ENCODE results near the gene TP53I13.

TP53I13 gene

DNA sequence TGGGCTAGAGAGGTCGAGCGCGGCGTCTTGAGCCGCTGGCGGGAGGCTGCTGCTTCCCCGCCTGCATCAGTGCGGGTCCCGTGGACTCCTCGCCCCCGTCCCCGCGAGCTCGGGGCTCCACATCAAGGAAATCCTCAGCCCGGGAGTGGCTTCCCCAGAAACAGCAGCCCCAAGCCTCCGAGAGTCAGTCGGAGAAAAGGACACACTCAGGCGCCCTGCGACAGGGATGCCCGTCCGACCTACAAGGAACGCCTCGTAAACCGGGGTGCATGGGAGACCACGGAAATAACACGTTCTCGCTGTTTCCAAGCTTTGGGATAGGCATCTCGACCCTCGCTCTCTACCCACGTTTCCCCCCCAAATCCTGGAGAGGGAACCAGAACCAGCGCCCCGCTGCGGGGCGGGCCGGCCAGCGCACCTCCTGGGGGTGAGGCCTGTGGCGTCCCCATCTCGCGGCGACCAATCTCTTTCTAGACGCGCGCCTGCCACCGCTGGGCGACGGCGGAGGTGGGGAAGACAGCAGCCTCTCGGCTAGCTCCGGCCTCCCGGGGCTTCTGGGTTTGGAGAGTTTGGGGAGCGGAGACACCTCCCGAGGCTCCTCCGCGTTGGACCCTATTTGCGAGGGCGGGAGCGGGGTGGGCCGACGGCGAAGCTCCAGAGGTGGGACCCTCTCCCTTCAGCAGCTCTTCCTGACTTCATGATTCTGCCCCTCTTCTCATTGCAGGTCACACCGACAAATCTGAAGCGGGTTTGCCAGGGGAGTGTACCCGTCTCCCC lies 759 bp upstream of the TP53I13 start:
- peak; percentile 61 for DNase-seq

DNA sequence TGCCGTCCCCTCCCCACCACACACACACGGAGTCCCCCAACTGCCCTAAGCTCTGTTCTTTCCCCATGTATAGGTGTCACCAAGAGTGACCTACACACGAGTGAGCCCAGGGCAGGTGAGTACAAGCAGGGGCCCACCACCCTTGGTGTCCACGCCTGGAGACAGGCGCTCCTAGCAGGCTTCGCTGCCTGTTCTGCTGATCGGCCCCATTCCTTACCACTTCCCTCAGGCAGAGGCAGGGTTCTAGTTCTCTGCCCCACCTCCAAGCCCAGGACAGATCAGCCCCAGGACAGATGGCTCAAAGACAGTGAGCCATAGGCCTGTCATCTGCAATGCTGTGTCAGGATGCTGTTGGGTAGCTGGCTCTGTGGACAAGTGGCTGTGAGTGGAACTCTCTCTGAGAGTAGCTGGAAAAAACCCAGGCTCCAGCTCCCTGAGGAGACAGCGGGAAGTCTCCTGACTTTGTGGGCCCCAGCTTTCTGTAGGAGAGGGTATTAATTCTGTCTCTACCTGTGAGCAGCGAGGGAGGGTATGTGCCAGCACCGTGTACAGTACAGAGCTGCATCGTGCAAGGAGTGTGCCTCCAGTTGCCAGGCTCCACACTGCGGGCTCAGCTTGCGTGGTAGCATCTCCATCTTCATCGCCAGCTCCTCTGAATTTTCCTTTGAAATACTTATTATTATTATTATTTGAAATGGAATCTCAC lies 897 bp downstream of the TP53I13 start:
- DNase-seq, result no peak

DNA sequence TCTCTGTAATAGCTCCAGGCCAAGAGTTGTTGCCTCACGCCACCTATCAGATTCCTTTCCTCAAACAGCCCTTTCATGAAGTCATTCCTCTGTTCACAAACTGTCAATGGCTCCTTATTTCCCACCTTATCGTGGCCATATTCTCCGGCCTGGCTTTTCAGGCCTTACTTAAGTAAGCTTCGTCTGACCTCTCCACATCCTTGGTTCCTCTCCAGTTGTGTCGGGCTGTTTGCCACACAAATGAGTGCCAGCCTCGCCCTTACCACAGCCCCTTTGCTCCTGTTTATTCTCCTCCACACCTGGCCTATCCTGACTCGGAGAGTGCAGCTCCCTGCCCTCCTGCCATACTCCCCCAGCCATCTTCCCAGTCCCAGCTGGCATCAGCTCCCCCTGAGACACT lies 2.0 kb downstream of the TP53I13 start:
- no peak for DNase-seq

DNA sequence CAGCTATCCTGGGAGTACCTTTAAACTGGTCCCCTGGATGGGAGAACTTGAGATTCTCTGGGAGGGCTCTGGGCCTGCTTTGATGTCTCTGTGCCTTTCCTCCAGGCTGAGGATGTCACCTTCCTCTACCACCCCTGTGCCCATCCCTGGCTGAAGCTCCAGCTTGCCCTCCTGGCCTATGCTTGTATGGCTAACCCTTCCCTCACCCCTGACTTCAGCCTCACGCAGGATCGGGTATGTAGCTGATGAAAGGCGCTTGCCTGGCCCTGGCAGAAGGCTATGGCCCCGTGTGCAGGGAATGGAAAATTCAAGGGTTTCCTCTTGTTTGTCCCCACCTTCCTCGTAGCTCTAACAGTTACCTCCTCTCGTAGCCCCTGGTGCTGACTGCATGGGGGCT lies 3.0 kb downstream of the TP53I13 start:
- DNase-seq, result no peak

DNA sequence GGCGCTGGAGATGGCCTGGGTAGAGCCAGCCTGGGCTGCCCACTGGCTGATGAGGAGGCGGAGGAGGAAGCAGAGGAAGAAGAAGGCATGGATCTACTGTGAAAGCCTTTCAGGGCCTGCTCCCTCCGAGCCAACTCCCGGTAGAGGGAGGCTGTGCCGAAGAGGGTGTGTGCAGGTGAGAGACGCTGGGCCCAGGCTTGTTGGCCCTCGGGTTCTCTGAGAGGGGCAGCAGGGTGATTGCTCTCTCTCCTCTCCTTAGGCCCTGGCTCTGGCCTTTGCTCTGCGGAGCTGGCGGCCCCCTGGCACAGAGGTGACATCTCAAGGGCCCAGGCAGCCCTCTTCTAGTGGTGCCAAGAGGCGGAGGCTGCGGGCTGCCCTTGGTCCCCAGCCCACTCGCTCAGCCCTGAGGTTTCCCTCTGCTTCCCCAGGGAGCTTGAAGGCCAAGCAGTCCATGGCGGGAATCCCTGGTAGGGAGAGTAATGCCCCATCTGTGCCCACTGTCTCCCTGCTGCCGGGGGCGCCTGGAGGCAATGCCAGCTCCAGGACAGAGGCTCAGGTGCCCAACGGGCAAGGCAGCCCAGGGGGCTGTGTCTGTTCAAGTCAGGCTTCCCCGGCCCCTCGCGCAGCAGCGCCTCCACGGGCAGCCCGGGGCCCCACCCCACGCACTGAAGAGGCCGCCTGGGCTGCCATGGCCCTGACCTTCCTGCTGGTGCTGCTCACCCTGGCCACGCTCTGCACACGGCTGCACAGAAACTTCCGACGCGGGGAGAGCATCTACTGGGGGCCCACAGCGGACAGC lies 3.6 kb downstream of the TP53I13 start:
- no peak for DNase-seq

DNA sequence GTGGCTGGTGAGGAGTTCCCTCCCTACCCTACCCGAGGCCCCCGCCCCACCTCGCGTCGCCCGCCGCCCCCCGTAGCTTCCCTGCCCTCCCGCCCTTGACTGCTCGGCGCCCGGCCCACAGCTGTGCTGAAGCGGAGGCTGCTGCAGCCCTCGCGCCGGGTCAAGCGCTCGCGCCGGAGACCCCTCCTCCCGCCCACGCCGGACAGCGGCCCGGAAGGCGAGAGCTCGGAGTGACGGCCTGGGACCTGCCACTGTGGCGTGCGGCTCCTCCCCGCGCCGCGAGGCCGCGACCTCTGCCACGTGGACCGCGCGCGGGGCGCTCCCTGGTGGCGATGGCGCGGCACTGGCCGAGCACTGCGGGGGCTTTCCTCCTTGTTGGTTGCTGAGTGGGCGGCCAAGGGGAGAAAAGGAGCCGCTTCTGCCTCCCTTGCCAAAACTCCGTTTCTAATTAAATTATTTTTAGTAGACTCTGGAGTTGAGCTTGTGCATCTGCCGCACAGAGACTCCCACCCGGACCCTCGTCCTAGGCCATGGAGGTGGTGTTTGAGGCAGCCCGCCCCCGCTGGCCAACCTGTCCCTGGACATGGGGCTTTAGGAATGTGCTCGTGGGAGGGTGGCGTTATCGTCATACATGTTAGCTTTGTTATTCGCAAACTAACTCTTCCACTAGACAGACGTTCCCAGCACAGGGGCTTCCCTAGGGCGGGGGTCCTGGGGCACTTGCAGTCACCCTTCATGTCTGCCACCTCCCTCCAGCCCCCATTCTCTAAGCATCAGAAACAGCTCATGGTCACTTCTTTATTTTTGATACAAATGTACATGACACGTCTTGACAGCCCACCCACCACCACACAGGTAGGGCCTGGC lies 4.4 kb downstream of the TP53I13 start:
- no peak for DNase-seq

DNA sequence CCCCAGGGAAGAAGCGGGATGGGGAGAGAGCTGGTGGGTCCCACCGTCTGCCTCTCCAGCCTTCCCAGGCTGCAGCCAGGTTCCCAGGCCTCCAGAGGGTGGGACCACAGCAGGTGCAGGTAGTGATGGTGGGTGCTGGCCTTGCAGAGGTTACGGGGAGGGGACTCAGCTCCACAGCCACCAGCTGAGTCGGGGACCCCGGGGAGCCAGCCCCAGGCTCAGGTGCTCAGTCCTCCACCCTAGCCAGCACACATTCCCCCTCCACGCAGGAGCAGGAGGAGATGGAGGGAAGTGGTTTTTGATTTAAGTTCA lies 5.0 kb downstream of the TP53I13 start:
- DNase-seq, result no peak

DNA sequence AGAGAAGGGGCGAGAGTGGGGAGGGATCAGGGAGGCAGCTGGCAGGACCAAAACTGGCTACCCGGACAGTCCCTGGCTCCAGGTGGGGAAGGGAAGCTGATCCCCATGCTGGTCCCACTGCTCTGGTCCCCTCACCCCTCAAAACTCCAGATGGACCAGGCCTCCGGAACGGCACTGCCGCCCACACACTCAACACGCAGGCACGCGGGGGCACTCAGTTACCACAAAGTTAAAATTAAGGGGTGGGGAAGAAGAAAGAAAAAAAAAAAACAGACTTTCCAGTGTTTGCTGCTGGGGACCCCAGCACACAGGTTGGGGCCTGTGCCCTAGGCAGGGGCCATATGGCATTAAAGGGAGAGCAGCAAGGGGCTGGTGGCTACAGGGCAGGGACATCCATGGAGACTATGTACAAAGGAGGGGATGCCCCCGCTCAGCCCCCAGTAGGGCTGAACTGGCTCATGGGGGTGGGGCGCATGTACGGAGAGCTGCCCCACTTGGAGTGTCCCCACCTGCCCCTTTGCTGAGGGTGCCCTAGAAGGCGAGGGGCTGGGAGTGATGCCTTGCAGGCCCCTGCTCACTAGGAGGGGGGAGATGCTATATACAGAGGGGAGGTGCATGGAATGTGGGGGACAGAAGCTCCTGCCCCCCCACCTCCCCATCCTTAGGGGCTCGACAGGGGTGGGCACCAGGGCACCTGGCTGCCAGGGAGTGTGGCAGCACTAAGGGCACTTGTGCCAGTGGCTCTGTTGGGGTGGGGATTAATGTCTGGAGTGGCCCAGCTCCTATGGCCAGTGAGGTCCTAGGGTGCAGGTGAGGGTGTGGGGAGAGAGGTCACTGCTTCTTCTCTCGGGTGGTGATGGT lies 5.6 kb downstream of the TP53I13 start:
- DNase-seq, result no peak

DNA sequence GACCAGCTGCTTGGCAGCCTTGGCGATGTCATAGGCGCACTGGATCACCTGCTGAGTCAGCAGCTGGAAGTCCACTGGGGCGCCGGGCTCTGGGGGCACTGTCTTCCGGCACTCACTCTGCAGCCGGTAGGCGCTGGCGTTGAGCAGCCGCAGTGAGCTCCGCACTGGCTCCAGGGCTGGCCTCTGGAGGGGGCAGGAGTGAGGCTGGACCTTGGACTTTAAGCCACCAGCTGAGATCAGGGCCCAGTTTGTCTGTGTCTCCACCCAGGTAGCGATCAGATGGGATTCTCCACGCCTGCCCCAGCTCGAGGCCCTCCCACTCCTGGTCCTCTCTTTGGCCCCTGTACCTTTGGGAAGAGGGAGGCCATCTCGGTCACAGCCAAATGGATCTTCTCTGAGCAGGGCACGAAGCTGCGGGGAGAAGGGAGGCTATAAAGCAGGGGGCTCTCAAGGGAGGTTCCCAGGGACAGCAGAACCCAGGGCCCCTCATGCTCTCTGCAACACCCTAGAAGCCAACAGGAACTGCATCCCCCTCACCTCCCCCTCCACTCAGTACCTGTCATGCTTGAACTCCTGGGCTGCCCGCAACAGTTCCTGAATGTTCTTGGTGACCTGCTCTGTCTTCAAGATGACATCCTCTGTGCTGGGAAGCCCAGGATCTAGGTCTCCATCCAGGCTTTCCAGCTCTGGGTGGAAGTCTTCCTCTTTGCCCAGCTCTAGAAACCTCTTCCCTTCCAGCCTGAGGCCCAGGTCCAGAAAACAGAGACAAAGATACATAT lies 6.4 kb downstream of the TP53I13 start:
- DNase-seq, result no peak

DNA sequence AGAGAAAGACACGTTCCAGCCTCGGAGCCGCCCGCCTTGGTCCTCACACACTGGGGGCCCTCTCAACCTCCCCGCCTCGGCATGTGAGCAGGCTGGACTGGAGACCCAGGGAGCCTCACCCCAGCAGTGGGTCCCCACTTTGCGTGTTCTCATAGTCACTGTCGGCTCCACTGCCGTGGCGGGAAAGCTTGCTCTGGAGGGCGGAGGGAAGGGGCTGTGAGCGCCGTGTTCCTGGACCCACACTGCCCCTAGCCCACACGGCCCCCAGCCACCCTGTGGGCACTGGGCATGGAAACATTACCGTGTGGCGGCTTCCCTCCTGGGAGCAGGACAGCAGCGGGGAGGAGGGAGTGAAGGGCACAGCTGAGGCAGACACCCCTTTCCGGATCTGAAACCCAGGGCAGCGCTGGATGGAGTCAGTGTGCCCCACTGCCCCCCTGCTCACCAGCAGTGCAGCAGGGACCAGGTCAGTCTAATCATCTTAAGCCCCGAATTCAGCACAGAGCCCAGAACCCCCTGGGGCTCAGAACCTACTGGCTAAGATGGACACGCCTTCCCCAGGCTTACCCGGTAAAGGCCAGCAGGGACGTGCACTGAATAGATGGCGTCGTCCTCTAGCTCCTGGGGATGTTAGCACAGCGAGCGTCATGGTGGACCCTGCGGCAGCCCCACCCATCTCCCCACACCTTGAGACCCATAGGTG lies 7.2 kb downstream of the TP53I13 start:
- DNase-seq, result no peak

DNA sequence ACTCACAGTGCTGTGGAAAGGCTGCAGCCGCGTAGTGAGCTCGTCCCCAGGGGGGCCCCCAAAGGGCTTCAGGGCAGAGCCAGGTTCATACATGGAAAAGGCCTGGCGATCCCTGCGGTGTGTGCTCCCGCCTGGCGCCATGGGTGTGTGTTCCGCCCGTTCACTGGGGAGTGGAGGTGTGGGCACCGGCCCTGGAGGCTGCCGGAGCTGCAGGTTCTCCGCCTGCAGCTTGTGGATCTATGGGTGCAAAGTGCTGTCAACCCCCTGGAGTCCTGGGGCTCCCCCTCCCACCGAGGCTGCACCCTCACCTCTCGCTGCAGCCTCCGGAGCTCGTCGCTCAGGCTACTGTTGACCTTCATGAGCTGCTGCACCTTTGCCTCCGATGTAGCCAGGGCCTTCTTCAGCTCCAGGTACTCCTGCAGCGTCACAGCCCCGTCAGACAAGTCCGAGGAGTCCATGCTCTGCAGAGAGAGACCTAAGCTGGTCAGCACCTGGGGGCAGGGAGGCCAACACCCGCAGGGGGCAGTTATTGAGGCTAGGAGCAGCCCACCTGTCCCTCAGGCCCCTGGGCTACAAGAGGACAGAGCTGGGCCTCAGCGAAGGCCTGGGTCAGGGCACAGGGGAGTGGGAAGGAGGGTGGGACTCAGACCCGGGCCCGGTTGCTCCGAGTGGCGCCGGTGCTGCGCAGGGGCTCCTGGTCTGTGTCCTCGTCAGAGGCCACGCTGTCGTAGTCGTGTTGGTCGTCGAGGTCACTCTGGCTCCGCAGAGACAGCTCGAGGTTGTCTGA lies 7.9 kb downstream of the TP53I13 start:
- DNase-seq, result no peak

DNA sequence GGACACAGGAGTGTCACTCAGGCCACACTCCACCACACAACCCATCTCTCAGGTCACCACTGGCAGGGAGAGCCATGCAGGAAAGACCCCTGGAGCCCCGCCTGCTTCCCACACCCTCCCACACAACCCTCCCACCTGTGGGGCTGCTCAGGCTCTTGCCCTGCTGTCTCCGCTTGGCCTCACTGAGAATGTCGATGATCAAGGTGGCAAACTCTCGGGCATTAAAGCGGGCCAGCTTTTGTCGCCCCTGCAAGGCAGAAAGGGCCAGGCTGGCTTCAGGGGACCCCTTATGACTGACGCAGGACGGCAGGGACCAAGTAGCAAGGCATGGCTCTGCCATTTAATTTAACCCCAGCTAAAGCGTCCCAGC lies 8.5 kb downstream of the TP53I13 start:
- DNase-seq, result no peak

DNA sequence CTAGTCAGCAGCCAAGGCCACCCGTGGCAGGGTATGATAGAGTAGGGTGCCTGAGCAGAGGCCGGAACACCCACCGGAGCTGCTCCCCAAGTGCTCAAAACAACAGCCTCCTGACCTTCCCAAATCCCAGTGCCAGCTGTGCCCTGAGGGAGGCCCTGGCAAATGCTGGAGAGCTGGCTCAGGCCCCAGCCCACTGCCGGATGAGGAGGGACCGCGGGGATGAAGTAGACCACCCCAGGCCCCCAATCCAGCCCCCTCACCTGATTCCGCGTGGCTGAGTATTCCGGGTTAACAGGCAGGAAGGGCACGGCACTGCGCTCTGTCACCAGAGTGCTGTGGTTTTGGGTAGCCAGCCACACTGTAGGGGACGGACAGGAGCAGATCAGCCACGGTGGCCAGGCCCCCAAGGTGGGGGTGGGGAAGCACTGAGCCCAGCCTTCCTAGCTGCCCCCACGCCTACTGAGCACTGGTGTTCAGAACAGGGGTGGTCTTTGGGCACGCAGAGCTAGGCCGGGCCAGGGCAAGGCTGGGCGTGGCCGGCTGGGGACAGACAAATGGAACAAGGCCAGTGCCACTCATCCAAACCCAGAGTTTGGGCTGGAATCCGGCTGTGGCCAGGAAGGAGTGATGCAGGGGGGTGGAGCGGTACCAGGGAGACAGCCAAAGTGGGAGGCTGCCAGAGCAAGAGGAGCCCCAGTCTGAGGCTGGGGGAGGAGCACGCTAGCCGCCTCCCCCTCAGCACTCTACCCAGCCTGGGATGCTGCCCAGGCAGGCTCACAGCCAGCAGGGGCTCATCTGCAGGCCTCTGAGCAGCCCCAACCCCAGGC lies 9.1 kb downstream of the TP53I13 start:
- DNase-seq, result no peak

DNA sequence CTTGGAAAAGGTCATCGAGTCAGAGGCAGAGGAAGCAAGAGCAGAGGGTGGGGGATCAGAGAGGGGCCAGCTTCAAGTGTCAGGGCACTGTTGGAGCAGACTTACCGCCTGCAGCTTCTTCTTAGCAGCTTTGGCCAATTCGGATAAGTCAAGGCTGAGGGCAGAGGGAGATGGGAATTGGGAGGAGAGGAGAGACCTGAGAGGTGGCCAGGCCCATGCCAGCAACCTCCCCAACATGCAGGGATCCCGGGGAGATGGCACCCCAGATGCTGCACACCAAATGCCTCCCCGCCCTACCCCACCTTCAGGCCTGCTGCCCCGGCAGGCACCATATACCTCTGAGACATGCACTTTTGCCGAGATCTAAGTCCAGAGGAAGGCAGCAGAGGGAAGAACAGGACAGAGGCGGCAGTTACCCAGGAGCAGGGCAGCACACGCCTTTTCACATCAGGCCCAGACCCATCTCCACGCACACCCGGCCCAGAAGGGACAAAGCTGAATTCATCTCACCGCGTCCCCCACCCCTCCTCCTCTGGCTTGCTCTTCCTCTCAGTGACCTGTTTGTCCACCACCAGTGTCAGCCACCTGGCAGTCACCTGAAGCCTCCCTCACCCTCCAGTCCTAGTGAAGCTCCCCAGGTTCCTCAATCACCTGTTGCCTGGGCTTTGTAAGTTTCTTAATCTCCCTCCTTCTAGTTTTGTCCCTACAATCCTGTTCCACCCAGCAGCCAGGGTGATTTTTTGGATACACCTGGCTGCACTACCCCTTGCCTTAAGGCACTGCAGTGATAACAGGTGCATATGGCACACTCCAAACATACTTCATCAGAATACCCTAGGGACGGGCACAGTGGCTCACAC lies 10.4 kb downstream of the TP53I13 start:
- no peak for DNase-seq

DNA sequence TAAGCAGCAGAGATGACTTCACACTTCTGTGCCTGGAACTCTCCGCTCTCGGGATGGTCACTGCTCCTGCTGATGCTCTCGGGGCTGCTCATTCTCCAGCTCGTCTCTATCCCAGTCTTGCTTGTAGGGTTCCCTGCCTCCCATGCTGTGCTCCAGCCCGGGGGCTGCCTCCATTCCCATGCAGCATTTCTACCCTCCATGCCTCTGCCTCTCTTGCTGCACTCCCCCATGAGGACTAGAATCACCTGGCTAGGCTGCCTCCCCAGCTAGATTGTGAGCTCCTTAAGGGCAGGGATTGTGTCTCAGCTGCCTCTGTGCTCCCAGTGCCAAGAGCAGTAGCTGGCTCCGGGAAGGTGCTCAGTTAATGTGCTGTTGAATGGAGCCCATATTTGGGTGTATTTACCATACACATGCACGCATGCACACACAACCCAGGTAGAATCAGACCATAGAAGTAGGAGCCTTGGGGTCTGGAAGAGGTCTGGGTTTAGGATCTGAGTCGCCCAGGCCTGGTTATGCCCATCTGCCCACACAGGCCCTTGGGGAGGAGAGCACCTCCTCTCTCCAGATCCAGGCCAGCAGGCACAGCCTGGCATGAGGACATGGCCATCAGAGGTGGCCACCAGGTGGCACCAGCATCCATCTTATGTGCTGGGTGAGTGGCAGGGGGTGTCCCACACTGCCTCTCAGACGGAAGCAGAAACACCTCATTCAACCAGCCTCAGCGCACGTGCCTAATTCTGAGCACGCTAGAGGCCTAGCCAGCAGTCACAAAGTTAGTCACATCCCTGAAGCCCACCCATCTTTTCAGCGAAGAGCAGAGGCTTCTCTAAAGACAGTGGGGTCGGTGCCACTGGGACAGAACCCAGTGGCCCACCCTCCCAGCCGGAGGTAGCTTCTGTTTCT lies 11.6 kb downstream of the TP53I13 start:
- peak; percentile 81 for DNase-seq

DNA sequence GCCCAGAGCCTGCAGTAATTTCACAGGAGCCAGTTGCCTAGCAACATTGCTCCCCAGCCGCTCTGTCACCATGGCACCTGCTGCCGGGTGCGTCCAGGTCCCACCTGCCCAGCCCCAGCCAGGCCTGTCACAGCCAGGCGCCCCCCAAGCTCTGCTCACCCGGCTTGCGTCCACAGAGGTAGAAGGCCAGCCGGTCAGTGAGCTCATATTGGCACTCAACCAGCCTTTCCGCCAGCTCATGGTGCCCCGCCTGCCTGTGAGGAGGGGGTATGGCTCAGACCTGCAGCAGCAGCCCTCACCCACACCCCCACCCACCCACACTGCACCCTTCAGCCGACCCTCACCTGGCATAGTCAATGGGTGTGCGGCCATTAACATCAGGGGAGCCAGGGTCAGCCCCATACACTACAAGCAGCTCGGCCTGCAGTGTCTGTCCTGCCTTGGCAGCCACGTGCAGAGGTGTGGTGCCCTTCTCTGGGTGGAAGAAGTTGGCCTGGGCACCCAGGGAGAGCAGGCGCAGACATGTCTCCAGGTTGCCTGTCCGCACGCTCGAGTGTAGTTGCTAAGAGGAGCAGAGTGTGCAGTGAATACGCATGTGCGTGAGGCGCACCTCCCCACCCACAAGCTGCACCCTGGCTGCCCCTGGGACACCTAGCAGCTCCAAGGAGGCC lies 13.2 kb downstream of the TP53I13 start:
- no peak for DNase-seq

Data from DMS153 (cell line).